Measurements from ENCODE around the gene ANP32D.
"Not testable (repeated sequence)": the region's sequence is repeated elsewhere in the genome, so short reads cannot be mapped to it uniquely, and the experiment has no call there.

Gene ANP32D

DNA sequence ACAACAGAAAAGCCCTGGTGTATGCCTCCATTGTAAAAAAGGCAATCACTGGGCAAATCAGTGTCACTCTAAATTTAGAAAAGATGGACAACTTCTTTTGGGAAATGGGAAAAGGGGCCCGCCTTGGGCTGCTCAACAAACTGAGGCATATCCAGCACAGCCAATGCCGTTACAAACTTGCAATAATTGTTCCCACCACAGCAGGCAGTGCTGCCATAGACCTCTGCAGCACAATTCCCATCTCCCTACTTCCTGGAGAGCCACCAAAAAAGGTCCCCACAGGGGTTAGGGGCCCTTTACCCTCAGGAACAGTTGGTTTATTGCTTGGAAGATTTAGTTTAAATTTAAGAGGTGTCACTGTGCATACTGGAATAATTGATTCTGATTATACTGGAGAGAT lies 36.6 kb downstream of the ANP32D start:
- DNase-seq: no peak

DNA sequence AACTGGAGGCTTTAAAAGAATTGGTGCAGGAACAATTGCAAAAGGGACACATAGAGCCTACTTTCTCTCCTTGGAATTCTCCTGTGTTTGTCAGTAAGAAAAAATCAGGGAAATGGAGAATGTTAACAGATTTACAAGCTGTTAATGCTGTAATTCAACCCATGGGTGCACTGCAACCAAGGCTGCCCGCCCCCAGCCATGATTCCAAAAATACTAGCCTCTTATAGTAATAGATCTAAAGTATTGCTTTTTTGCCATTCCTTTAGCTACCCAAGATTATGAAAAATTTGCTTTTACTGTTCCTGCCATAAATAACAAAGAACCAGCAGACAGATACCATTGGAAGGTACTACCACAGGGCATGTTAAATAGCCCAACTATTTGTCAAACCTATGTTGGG lies 37.8 kb downstream of the ANP32D start:
- no peak for DNase-seq

DNA sequence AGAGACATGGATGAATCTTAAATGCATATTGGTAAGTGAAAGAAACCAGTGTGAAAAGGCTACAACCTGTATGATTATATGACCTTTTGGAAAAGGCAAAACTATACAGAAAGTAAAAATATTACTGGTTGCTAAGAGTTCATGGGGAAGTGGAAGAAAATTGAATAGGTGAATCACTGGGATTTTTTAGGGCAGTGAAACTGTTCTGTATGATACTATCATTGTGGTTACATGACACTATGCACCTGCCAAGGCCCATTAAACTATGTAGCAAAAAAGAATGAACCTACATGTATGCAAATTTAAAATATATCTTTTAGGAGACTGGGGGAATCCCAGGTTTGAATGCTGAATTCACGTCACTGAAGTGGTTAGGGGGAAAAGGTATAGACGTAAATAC lies 40.5 kb downstream of the ANP32D start:
- no peak for DNase-seq

DNA sequence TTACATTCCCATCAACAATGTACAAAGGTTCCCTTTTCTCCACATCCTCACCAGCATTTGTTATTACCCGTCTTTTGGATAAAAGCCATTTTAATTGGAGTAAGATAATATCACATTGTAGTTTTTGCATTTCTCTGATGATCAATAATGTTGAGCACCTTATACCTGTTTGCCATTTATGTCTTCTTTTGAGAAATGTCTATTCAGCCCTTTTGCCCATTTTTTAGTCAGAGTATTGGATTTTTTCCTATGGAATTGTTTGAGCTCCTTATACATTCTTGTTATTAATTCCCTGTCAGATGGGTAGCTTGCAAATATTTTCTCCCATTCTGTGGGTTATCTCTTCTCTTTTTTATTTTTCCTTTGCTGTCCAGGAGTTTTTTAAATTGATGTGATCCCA lies 42.4 kb downstream of the ANP32D start:
- no peak for DNase-seq

DNA sequence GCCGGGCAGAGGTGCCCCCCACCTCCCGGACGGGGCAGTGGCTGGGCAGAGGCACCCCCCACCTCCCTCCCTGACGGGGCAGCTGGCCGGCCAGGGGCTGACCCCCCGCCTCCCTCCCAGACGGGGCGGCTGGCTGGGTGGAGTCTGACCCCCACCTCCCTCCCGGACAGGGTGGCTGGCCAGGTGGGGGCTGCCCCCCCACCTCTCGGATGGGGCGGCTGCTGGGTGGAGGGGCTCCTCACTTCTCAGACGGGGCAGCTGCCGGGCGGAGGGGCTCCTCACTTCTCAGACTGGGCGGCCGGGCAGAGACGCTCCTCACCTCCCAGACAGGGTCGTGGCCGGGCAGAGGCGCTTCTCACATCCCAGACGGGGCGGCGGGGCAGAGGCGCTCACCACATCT lies 48.0 kb downstream of the ANP32D start:
- DNase-seq: not testable (repeated sequence)
